Measurements from ENCODE around the gene SH3PXD2A.
"Not testable (repeated sequence)": the region's sequence is repeated elsewhere in the genome, so short reads cannot be mapped to it uniquely, and the experiment has no call there.

Gene SH3PXD2A

GRCh38 chr10:103620891-103621782 lies 234.2 kb downstream of the SH3PXD2A start:
- no peak for DNase-seq (ENCODE audit: low read depth)

DNA sequence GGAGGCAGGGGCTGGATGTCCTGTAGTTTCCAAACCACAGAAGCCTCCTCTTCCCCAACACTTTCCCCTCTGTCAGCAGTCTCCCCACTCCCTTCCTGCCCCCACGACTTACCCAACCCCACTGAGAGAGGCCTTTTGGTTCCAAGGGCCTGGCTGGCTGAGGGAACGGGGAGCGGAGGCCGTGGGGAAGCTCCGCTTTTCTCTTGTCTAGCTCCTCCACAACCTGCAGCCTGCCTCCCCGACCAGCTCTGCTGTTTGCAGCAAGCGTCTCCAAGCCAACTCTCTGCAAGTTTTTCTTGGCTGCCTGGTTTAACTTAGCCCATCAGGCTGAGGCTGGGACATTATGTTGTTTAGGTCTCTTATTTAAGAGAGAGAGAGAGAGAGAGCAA lies 235.0 kb downstream of the SH3PXD2A start:
- no peak for DNase-seq (ENCODE audit: low read depth)

- no peak for DNase-seq (ENCODE audit: low read depth)
Measured at GRCh38 chr10:103619424-103620351, 235.7 kb downstream of the SH3PXD2A start.

DNA sequence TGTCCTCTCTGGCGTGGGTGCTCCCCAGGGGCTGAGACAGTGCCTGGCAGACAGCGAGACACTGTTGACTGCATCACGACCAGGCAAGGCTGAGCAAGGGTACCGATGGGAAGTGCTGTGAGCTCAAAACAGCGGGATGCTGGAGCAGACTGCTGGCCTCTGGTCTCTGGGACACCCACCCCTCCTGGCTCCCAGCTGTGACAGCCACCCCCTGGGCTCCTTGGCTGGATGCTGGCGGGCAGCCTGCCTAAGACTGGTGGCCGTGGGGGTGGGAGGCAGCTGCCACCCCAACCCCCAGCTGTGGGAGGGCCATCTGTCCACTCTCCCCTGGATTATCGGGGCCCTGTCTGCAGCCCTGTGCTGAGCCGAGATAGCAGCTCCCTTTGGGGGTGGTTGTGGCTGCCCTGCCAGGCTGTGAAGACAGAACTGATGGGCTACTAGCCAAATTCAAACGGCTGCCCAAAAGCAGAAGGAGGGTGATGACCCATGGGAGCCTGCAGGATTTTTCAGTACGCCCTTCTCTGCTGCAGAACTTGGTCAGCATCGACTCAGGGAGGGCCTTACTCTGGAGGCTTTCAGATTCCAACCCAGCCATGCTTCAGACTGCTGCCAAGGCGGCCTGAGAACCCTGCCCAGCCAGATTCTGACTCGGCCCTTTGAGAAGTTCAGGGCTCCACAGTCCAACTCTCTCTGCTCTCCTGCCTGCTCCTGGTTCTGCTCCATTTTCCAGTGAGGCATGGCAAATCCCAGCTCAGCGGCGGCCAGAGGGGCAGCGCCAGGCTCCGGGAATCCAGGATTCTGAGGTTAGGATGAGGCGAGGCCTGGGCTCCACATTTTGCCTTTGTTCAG lies 236.6 kb downstream of the SH3PXD2A start:
- DNase-seq (ENCODE audit: low read depth) = no peak

DNA sequence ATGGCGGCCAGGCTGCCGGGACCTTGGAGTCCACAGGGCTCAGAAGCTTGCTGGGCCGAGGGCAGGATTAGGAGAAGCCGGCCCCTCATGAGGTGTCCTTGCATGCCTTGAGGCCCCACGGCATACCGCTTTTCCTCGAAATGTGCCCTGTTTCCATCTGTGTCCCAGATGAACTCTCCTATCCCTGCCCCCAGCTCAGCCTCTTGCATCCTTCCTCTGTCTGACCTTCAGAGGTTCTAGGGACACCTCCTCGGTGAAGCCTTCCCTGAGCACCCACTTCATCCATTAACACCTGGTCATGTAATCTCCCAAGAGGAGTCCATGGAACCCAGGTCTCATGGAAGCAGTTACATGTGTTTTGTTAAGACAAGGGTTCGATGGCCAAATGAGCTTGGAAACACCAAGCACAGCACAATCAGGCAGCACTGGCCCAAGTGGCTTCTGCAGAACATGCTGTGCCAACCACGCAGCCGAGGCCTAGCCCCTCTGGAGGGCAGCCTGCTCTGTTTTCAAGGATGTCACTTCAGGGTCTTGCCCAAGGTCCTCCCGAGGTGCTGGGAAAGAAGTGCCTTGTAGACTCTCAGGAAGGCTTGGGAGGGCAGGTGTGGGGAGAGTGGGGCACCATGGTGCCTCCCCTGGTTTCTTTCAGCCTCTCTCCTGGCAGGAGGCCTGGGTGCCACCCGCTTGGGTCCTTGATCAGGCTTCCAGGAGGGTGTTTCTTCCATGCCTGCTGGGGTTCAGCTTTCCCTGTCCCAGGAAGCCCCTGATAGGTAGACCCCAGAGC lies 237.6 kb downstream of the SH3PXD2A start:
- no peak for DNase-seq (ENCODE audit: low read depth)

DNA sequence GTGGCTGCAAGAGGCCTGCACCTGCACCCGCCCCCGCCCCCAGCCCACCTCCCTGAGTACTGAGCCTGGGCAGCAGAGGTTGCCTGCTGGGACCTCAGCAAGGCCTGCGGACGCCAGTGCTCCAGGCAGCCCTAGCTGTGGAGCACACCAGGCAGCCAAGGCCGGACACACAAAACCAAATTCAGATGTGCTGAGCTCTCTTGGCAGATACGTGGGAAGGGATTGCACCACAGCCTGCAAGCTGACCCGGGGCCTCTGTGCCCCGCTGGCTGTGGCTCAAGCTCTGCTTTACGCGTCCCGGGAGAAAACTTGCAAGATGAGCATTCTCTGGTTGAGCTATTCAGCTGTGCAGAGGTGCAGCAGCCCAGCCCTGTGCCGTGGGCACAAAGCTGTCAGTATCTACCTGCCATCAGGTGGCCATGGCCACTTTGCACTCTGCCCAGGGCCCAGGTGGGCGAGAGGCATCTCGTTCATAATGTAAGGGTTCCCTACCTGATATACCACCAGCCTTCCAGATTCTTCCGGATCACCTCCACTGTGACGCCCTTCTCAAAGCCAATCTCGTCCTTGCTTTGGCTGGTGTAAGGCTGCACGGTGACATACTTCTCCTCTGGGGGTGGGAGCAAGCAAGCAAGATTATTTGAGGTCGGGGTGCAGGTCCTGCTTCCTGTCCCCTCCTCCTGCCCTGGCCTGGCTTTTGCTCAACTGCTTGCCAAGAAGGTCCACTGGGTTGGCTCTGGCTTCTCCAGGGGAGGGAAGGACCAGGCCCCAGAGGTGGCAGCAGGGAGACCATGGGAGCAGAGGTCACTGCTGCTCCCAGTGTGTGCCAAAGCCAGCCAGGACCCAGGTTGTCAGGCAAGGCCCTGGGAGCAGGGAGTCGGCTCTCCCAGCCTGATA lies 238.4 kb downstream of the SH3PXD2A start:
- no peak for DNase-seq (ENCODE audit: low read depth)

DNA sequence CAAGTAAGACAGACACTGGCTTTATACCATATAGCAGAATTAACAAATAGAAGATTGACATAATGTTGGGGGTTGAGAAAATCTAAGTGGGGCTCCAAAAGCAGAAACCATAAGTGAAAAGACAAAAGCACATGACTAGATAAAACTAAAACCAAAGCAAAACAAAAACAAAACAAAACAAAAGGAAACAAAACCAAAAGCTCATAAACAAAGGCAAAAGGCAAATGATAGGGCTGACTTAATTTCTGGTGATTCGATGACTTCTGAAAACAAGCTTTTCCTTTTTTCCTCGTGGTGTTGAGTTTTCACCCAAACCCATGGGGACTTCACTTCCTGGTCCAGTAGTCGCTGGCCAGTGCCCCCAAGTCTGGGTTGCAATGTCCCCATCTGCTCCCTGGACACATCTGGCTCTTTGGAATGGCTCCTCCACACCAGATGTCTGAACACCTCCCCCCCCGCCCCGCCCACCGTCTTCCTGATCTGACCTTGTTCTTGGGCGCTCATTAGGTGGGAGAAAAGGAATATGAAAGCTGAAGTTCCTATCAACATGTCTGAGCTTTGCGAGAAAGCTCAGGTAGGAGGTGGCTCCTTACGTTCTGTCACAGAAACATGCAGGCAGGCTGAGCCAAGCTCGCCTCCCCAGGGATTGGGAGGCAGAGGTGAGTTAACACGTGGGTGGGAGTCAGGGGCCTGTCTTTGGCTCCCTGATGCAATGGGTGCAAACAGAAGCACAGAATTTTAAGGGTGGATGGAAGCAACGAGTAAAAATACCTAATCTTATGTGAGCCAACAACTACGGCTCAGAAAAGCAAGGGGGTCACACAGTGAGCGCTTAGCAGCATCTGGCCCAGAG lies 240.8 kb downstream of the SH3PXD2A start:
- DNase-seq (ENCODE audit: low read depth) = no peak

DNA sequence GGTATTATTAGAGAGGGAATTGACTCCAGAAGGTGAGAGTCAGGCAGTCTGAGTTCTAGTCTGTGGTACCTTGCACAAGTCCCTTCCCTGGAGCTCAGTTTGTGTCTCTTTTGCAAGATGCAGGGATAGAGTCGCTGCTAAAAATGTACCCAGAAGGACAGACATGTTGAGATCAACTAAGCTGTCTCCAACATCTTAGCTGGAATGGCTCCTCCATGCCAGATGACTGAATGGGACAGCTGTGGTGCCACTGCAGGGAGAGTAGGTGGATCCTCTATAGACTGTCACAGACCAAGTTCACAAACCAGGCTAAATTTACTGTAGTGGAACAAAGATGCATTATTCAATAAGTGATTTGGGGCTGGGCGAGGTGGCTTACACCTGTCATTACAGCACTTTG lies 241.8 kb downstream of the SH3PXD2A start:
- no peak for DNase-seq (ENCODE audit: low read depth)

- DNase-seq (ENCODE audit: low read depth) = no peak
Measured at GRCh38 chr10:103612462-103613365, 242.7 kb downstream of the SH3PXD2A start.

DNA sequence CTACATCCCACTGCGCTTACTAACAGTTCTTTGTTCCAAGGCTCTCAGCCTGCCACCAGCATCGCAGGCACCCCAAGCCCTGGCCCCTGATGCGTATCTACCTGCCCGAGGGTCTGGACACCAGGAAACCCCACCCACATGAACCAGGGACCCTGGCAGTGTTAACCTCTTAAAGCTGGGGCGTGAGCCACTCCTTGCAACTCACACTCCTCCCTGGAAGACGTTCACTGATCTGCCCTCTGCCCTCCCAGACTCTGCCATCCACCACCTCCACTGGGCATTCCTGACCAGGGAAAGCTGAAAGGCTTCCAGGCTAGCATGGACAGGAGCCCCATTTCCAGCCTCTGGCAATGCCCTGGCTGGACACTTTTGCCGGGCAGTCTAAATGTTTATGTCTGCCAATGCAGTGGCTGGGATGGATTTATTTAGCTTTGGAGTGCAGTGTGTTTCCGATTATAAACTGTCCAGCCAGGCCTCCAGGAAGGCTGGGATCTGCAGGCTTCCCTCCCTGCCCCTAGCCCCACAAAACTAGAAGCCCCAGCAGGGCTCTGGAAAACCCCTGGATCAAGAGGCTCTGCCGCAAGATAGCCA lies 244.4 kb downstream of the SH3PXD2A start:
- no peak for DNase-seq (ENCODE audit: low read depth)

DNA sequence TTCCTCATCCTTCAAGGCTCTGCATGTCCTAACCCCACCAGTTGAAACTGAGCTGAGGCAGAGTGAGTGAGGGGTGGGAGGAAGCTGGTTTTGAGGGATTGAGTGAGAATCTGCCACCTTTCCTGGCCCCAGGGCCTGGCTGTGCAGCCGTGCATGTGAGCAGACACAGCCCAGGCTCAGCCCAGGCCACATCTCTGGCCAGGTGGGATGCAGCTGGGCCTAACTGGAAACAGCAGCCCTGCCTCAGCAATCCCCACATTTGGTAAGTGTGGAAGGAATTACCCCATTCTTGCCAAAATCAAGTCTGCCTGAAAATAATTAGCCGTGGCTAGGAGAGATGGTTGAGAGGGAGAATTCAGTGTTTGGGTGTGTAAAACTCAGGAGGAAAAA lies 245.3 kb downstream of the SH3PXD2A start:
- no peak for DNase-seq (ENCODE audit: low read depth)

DNA sequence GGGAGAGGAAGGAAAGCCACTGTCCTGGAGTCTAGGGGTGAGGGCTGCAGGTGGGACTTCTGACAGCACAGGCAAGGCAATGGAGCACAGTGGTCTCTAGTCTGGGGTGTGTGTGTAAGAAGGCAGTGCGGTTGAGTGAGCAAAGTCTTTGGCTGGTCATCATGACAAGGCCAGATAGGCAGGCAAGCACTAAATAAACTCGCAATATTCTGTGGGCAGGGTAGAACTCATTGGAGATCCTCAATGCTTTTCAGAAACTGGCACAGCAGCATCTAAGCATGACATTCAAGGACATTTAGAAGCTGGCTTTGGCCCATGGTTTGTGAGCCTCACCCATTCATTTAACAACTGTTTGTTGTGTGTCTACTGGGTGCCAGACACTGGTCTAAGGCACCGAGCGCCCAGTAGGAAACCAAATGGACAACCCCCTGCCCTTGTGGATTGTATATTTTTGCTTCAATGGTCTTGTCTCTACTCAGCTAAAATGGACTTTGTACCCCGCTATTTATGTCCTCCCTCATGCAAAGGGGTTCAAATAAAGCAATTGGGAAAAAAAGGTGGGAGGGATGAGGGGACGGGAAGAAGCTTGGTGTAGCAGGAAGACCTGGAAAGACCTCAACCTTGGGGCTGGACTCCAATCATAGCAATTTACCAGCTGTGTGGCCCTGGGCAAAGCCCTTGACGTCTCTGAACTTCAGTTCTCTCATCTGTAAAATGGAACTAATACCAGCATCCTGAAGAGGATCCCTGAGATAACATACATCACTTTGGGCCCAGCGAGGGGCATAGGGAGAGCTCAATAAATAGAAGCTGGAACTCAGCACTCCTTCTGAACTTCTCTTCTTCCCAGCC lies 245.9 kb downstream of the SH3PXD2A start:
- DNase-seq (ENCODE audit: low read depth) = no peak

DNA sequence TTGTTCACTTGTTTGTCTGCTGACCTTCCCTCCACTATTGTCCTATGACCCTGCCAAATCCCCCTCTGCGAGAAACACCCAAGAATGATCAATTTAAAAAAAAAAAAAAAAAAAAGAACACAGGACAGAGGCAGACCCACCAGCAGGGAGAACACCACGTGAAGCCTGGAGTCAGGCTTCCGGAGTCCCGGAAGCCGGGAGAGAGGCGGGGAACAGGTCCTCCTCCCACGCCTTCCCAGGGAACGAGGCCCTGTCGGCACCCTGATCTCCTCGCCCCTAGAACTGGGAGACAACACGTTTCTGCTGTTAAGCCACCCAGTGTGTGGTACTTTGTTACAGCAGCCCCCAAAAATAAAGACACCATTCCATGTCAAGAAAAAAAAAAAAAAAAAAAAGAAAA lies 247.3 kb downstream of the SH3PXD2A start:
- DNase-seq (ENCODE audit: low read depth) = not testable (repeated sequence)

DNA sequence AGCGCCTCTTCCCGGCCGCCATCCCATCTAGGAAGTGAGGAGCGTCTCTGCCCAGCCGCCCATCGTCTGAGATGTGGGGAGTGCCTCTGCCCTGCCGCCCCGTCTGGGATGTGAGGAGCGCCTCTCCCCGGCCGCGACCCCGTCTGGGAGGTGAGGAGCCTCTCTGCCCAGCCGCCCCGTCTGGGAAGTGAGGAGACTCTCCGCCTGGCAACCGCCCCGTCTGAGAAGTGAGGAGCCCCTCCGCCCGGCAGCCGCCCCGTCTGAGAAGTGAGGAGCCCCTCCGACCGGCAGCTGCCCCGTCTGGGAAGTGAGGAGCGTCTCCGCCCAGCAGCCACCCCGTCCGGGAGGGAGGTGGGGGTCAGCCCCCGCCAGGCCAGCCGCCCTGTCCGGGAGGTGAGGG lies 248.3 kb downstream of the SH3PXD2A start:
- DNase-seq (ENCODE audit: low read depth) = not testable (repeated sequence)

GRCh38 chr10:103606097-103606438 lies 249.3 kb downstream of the SH3PXD2A start:
- DNase-seq (ENCODE audit: low read depth) = not testable (repeated sequence)

DNA sequence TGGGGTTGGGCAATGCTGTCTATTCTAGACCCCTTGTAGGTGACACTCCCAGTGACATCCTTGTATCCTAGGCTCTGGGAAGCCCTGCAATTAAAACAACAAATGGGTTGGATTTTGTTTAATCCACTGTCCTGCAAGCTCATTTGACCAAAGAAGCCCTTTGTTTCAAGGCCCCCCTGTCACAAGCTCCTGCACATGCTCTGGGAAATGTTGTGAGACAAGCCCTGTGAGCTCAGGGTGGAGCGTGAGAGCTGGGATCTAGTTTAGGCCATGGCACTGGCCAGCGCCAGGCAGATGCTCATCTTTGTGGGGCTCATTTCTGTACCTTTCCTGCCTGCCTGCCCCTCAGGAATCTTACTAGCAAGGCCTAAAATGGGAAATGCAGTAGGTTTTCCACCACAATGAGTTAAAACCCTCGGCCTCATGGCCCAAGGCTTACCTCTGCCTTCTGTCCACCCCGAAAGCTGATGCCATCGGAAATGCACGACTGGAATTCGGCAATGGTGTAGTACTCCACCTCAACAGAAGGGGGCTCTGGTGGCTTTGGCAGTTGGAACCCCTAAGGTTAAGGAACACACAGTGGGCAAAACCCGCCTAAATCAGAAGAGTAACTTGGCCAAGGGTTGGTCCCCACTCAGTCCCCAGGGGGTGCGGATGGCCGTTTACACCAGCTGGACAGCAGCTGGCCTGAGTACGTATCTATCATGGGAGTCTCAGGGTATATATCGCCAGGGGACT lies 249.8 kb downstream of the SH3PXD2A start:
- no peak for DNase-seq (ENCODE audit: low read depth)

All from stimulated activated CD8-positive, alpha-beta memory T cell treated with anti-CD3 and anti-CD28 coated beads, Interleukin-7, amount 100 ng/mL, for 24 hours (primary cell).